Right forelimb (tissue), 1 donor: ENCODE results near the gene HS3ST2.

Experiments
- DNase-seq: peaks from one replicate; pipeline ENCODE4 v3.0.0-alpha.2; 2018

The HS3ST2 gene

DNA sequence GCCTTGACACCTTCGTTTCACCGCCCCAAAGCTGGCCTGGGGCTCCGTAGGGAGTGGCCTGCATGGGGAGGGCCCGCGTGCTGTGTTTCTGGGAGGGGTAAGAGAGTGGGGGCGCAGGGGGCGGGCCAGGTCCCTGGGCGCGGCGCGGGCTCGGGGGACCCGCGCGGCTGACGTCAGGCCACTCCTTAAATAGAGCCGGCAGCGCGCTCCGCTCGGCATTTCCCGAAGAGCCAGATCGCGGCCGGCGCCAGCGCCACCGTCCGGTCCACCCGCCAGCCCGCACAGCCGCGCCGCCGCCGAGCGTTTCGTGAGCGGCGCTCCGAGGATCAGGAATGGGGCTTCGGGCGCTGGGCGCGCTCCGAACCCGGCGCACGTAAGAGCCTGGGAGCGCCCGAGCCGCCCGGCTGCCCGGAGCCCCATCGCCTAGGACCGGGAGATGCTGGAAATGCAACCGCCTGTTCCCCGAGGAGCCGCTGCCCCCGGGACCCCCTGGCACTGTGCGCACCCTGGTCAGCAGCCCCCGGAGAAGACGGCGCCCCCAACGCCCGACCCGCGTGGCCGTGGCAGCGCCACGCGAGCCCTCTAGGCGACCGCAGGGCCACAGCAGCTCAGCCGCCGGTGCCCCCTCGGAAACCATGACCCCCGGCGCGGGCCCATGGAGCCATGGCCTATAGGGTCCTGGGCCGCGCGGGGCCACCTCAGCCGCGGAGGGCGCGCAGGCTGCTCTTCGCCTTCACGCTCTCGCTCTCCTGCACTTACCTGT lies at the start of gene HS3ST2:
TSS of gene HS3ST2 (plus strand) at position 215 of the 763 bp plus-strand sequence. CDS start at position 664, 449 bp downstream.
- peak; percentile 46 for DNase-seq

GRCh38 chr16:22764662-22765327 lies 49.2 kb upstream of the HS3ST2 start:
- no peak for DNase-seq

DNA sequence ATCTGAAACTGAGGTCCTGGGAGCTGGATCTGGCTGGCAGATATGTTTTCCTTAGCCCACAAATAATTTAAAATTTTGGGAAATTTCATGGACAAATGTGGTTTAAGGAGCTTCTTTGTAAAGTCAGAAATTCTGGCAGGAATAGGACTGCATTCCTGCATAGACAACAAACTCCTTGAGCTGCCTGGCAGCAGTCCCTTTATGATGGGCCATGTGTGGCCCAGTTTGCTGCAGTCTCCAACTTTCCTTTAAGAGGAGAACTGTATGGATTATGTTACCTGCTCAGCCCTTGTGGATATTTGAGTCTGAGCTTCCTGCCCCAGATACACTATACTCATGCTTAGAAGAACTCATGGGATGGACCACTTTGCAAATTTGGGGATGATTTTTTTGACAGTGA lies 48.5 kb upstream of the HS3ST2 start:
- no peak for DNase-seq

DNA sequence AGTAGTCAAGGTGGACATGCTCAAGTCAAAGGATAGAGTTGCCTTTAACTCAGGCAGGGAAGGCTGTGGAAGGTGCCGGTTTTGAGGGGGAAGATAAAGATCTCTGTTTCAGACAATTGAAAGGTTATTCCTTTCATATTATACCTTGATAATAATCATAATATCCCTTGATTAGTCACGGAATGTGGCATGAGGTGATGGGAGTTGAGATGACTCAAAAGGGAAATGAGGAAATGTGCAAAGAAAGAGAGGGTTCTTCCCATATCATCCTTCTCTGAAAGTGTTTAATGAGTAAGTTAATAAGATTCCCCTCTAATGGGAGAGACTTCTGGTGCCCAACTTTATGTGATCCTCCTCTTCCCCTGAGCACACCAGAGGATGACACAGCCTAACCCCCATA lies 43.1 kb upstream of the HS3ST2 start:
- DNase-seq: no peak

DNA sequence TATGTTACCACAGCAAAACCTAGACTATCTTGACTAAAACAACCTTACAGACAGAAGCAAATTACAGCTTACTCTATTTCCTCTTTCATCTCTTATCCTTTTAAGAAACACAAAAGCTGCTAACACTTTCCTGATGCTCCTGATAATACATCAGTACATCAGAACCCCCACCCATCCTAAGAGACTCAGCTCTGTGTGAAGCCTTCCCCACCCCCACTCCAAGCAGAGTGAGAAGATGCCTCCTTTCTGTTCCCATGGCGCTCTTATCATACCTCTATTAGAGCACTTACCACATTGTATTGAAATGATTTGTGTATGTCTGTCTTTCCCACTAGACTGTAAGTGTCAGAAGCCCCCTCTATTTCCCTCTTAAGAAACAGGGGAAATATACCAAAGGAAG lies 42.4 kb upstream of the HS3ST2 start:
- DNase-seq: no peak

DNA sequence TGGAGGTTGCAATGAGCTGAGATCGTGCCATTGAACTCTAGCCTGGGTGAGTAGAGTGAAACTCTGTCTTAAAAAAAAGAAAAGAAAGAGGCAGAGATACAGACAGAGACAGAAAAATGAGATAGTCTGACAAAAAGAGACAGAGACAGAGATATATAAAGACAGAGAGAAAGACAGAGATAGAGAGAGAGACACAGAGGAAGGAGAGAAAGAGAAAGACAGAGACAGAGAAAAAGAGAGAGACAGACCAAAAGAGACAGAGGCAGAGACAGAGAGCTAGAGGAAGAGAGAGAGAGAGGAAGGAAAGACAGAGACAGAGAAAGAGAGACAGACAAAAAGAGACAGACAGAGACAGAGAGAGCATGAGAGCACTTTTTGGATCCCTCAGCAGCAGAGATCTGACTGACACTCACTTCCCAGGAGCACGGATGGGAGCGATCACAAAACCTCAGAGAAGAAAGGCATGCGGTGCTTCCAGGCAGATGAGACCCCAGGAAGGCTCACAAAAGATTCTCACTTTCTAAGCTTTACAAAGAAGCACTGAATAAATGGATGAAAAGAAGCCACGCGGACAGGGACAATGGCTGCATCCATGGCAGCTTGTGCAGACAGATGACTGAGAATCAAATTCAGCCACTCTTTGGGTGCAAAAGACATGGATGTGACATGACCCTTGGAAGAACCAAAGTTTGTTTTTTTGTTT lies 38.6 kb upstream of the HS3ST2 start:
- no peak for DNase-seq

GRCh38 chr16:22781480-22781879 lies 32.5 kb upstream of the HS3ST2 start:
- DNase-seq: no peak

DNA sequence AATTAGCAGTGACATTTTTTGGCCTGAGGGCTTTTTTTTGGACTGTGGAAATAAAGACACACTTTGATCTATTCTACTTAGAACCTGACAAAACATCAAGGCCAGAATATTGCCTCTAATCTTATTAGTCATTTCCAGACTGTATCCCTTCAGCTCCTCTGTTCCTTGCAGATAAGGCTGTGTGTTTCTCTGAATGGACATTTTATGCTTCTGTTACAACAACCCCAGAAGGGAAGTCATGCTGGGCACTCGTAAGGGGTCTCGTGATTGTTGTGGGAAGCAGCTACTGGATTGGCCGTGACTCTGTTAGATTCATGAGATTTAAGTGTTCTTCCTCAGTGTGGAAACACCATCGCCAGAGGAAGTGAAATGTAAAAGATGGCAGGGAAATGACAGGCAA lies 31.6 kb upstream of the HS3ST2 start:
- no peak for DNase-seq

DNA sequence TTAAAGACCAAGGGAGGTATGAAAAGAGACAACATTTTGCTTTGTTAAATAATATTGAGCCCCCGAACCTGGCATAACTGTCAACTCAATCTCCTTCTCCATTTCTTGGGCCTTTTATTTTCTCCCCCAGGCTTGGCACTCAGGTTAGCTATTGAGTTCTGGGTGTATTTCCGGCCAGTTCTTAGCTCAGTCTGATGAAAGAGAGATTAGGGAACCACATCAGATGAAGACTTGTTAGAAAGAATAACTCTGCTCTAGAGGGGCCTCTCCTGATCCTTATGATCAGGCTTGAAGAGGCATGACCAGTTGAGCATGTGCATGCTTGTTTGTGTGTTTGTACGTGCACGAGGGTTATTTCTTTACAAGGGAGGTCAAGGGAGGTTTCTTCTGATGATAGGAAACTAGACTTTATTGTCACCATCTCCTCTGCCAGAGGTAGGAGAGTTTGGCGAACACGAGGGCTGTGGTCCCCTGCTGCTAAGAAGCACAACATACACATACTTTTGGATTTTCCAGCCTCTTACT lies 29.2 kb upstream of the HS3ST2 start:
- DNase-seq: no peak

- no peak for DNase-seq
These were observed 28.4 kb upstream of the HS3ST2 start for GRCh38 chr16:22785552-22785951.

DNA sequence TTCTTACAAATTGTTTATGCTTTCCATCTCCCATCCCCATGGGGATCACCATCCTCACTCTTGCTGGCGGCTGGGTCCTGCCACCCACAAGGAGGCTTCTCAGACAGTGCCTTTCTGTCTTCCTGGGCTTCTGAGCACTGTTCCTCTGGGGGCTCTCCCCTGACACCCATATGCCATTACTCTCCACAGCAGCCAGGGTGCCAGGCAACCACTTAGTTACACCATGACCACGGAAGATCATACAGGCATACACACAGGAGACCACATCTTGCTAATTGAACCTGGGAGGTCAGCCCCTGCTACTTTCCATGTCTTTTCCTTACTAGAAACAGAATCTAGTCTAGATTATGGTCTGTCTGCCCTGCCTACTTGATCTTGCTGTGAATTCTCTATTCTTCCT lies 27.7 kb upstream of the HS3ST2 start:
- no peak for DNase-seq

GRCh38 chr16:22786691-22787090 lies 27.3 kb upstream of the HS3ST2 start:
- DNase-seq: no peak

DNA sequence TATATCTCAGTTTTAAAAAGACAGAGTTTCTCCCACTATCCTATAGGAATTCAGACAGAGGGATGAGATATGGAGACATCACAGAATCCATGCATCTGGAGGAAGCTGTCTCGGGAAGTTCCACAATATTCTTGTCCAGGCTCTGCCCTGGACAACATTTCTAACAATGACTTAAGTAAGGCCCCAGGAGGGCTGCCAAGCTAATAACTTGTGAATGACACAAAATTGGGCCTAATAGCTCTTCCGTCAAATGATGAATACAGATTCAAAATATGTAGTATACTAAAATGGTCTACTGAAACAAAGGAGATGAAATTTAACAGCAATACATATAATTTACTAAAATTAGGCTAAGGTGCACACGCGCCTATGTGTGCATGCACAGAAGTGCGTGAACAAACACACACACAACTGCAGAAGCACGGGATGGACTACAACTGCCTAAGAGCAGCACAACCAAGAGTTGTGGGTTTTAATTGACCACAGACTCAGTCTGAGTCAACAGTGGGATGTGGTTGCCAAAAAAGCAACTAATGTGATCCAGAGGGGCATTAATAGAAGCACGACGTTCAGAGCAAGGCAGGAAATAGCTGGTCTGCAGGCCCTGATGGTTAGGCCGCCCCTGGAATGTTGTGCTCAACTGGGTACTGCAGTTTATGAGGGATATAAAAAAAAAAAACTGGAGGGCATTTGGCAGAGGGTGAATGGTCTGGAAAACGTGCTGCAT lies 26.3 kb upstream of the HS3ST2 start:
- DNase-seq: no peak

DNA sequence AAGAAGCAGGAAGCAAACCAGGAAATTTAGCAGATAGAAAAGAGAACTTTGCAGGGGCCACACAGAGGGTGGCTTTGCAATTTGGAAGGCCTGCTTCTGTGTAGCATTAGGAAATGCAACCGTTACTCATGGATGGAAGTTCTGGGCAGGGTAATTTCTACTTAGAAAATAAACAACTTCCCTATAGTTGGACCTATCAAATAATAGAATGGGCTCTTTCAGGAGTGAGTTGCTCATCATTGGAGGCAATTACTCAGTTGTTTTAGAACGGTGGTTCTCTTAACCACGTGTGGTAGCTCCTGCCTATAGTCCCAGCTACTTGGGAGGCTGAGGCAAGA lies 25.8 kb upstream of the HS3ST2 start:
- no peak for DNase-seq

DNA sequence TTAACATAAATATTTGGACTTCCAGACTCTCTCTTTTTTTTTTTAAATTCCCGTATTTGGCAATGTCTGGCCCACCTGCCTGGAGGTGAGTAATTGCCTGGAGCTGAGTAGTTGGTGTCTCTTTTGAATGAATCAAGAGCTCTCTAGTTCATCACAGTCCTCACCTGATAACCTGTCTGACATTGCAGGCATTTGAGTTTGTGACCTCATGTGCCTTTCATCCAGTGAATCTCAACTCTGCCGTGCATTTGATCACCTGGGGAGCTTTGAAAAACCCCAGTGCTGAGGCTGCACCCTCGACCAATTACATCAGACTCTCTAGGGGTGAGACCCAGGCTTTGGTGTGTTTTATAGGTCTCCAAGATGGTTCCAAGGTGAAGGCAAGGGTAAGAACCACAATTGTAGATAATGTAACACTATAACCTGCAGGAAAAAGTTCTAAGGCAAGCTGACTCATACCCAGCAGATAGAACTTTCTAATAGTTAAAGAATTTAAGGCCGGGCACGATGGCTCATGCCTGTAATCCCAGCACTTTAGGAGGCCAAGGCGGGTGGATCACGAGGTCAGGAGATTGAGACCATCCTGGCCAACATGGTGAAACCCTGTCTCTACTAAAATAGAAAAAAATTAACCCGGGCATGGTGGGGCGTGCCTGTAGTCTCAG lies 24.5 kb upstream of the HS3ST2 start:
- no peak for DNase-seq

GRCh38 chr16:22797551-22797950 lies 16.4 kb upstream of the HS3ST2 start:
- no peak for DNase-seq

GRCh38 chr16:22799113-22799512 lies 14.8 kb upstream of the HS3ST2 start:
- DNase-seq: no peak

GRCh38 chr16:22804893-22805292 lies 9.1 kb upstream of the HS3ST2 start:
- no peak for DNase-seq

DNA sequence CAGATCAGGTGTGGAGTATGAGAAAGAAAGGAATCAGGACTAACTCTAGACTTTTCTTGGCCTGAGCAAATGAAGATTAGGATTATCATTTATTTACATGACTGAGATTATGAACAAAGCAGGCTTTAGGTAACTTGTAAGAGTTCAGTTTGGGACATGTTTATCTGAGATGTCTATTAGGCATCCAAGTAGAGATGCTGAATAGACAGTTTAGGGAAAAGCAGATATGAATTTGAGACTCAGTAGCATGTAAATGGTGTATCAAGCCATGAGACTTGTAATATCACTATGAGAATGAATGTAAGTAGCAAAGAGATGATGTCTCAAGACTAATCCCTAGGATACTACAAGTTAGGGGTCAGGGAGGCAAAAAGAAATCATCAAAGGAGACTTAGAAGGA lies 8.6 kb upstream of the HS3ST2 start:
- DNase-seq: no peak

DNA sequence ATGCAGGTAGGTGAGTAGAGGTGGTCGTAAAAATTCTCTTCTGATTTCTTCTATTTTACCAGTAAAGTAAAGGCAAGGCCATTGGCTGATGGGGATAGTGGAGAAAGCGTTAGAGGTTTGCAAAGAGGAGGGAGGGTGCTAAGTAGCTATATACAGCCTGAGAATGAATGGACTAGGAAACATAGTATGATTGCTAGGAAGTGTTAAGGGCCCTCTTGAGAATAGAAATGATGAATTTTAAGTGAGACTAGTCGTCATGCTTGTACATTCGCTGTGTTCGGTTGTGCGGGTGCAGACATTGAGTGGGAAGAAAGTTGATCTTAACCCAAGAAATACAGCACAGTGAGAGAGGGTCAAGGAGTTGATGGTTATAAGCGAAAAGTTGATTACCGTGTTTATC lies 7.2 kb upstream of the HS3ST2 start:
- no peak for DNase-seq

- no peak for DNase-seq
These were observed 3.7 kb upstream of the HS3ST2 start for GRCh38 chr16:22810226-22810625.

GRCh38 chr16:22813223-22813947 lies 577 bp upstream of the HS3ST2 start:
- peak; percentile 79 for DNase-seq
